ENCODE measurements around the gene KCNMA1.

KCNMA1 gene

GRCh38 chr10:77267703-77268675 is 369.6 kb downstream of the KCNMA1 start:
- H3K4me1 Mint-ChIP-seq (ENCODE audit: low read depth), result peaks cover 12% of the 10 kb centered on the region
- no peak overlapping the region for H3K27ac Mint-ChIP-seq
- H3K4me3 Mint-ChIP-seq, result no peak overlapping the region
- H3K9me3 Mint-ChIP-seq, result no peaks in the 10 kb centered on the region
- peaks cover 2% of the 10 kb centered on the region for H3K27me3 Mint-ChIP-seq (ENCODE audit: low read depth)
- no peaks in the 10 kb centered on the region for H3K36me3 Mint-ChIP-seq (ENCODE audit: low read depth)

- H3K4me1 Mint-ChIP-seq (ENCODE audit: low read depth), result peaks cover 12% of the 10 kb centered on the region
- H3K27me3 Mint-ChIP-seq (ENCODE audit: low read depth), result no peaks in the 10 kb centered on the region
- no peak overlapping the region for H3K27ac Mint-ChIP-seq
- no peak overlapping the region for H3K4me3 Mint-ChIP-seq
- no peaks in the 10 kb centered on the region for H3K9me3 Mint-ChIP-seq
- H3K36me3 Mint-ChIP-seq (ENCODE audit: low read depth), result no peaks in the 10 kb centered on the region
These were observed 371.4 kb downstream of the KCNMA1 start for GRCh38 chr10:77266242-77266641.

GRCh38 chr10:77264527-77264926 is 373.1 kb downstream of the KCNMA1 start:
- Mint-ChIP-seq H3K4me1 (ENCODE audit: low read depth) (peaks cover 12% of the 10 kb centered on the region), H3K4me3 (no peak overlapping the region), H3K9me3 (no peaks in the 10 kb centered on the region), H3K27ac (no peak overlapping the region), H3K36me3 (ENCODE audit: low read depth) (no peaks in the 10 kb centered on the region), H3K27me3 (ENCODE audit: low read depth) (no peaks in the 10 kb centered on the region)

DNA sequence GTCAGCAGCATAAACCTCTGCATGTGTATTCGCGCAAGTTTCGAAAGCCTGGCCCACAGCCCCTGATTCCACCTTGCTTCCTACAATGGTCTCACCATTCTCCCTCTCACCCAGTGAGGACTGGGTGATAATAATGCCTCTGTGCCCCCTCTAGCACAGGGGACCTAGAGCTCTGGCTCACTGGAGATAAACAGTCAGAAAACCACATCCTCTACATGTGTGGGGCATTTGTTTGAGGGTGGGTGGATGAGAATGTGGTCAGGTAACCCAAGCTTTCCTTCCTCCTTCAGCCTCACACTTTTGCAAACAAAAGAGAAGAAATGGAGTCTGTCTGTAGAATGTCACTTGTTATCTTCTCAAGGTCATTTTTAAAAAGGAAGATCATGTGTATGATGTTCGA is 373.5 kb downstream of the KCNMA1 start:
- H3K4me3 Mint-ChIP-seq, result no peak overlapping the region
- H3K4me1 Mint-ChIP-seq (ENCODE audit: low read depth), result peaks cover 12% of the 10 kb centered on the region
- H3K27ac Mint-ChIP-seq, result no peak overlapping the region
- no peaks in the 10 kb centered on the region for H3K27me3 Mint-ChIP-seq (ENCODE audit: low read depth)
- no peaks in the 10 kb centered on the region for H3K9me3 Mint-ChIP-seq
- no peaks in the 10 kb centered on the region for H3K36me3 Mint-ChIP-seq (ENCODE audit: low read depth)

DNA sequence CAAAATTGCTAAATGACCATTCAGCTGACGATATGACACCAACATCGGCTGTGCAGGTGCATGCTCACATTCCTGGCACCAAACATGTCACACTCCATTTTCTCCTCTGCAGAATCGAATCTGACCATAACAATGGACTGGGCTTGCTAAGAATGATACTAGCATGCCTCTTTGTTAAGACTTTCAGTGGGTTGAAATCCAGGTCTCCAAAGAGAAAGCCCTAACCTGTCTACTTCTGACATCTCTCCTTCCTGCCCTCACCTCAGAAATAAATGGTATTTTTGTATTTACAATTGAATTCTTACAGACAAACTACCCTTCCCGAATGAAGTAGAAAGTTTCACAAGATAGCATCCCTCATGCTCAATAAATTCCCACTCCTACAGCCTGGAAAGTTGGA is 373.9 kb downstream of the KCNMA1 start:
- no peaks in the 10 kb centered on the region for H3K9me3 Mint-ChIP-seq
- no peaks in the 10 kb centered on the region for H3K27me3 Mint-ChIP-seq (ENCODE audit: low read depth)
- H3K36me3 Mint-ChIP-seq (ENCODE audit: low read depth), result no peaks in the 10 kb centered on the region
- no peak overlapping the region for H3K27ac Mint-ChIP-seq
- H3K4me3 Mint-ChIP-seq, result no peak overlapping the region
- peaks cover 12% of the 10 kb centered on the region for H3K4me1 Mint-ChIP-seq (ENCODE audit: low read depth)

DNA sequence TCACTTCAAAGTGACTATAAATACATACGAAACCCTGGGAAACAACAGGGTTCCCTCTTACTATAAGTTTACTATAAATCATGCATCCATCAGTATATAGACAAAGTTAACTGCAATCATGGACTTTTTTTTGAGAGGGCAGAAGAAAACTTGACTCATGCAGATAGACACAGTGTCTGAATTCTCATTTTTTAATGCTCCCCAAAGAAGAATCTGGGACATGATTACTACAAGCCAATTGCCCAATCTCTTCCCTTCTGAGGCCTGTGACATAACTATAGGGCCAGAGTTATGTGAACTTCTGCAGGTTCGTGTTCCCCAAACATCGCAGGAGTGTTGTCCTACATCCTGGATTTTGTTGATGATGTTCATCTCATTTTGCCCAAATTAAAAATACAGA is 376.5 kb downstream of the KCNMA1 start:
- no peaks in the 10 kb centered on the region for H3K36me3 Mint-ChIP-seq (ENCODE audit: low read depth)
- H3K27me3 Mint-ChIP-seq (ENCODE audit: low read depth), result no peaks in the 10 kb centered on the region
- peaks cover 12% of the 10 kb centered on the region for H3K4me1 Mint-ChIP-seq (ENCODE audit: low read depth)
- no peaks in the 10 kb centered on the region for H3K9me3 Mint-ChIP-seq
- H3K27ac Mint-ChIP-seq, result no peak overlapping the region
- no peak overlapping the region for H3K4me3 Mint-ChIP-seq

DNA sequence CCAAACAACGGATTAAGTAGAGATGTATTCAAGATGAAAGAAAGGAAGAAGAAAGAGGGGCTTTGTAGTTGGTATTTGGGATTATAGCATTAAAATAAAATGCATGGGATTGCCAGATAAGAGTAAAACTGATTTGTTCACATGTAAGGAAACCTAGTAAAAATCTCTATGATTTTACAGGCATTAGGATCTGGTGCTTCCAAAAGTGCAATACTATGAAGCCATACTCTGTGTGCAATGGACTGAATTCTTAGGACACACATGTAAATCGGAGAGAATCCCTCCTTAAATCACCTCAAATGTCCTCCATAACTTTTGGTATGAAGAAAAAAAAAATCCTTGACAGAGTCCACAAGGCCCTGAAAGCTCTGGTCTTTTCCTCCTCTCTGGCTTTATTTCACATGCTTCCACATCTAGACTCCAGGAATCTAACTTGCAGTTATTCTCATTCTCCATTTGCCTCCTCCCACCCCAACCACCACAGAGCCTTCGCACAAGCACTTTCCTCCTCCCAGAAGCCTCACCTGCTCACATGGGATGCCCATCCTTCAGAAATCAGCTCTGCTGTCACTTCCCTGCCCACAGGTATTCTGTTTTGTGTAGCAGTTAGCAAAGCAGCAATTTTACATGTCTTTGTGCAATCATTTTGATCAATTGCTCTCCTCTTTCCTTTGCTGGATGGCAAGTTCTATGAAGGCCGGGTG is 378.3 kb downstream of the KCNMA1 start:
- no peak overlapping the region for H3K27ac Mint-ChIP-seq
- no peaks in the 10 kb centered on the region for H3K9me3 Mint-ChIP-seq
- no peak overlapping the region for H3K4me3 Mint-ChIP-seq
- H3K27me3 Mint-ChIP-seq (ENCODE audit: low read depth), result no peaks in the 10 kb centered on the region
- no peaks in the 10 kb centered on the region for H3K36me3 Mint-ChIP-seq (ENCODE audit: low read depth)
- peaks cover 7% of the 10 kb centered on the region for H3K4me1 Mint-ChIP-seq (ENCODE audit: low read depth)

DNA sequence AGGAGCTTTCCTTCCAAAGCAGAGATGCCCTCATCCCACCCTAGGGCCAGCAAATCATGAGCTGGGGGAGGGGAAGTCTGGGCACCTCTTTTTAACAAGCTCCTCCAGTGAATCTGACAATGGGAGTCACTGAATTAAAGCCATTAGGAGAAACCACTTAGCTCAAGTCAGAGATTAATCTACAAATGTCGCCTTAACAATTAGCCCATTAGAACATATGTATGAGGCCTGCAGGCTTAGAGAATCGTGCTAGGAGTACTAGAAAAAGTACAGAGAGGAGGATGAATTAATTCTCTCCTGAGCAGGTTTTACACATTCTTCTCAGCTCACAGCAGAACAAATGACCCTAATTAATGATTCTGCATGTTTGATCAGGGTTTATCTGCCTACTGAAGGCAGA is 381.3 kb downstream of the KCNMA1 start:
- H3K4me1 Mint-ChIP-seq (ENCODE audit: low read depth), result no peaks in the 10 kb centered on the region

DNA sequence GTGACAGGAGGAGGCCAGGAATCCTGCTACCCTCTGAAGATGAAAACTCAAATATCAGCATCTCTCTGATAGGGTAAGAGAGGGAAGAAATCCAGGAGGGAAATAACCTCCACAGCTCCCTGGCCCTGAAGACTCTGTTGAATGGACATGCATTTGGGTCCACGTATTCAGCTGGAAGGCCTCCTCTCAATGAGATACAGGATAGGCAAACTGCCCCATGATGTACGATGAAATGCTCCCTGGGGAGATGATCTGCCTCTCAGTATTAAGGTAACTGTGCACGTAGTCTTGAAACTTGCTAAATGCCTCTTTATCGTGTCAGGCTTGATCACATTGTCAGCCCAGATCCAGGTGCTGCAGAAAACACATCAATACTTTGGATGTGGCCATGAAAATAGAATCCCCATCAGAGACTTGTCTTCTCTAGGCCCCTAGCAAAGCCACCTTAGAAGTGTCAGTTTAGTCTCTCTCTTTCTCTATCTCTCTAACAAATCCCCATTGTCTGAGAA is 384.0 kb downstream of the KCNMA1 start:
- H3K4me1 Mint-ChIP-seq (ENCODE audit: low read depth), result no peaks in the 10 kb centered on the region
- no peaks in the 10 kb centered on the region for H3K36me3 Mint-ChIP-seq (ENCODE audit: low read depth)
- no peaks in the 10 kb centered on the region for H3K27me3 Mint-ChIP-seq (ENCODE audit: low read depth)
- no peak overlapping the region for H3K27ac Mint-ChIP-seq
- no peak overlapping the region for H3K4me3 Mint-ChIP-seq
- no peaks in the 10 kb centered on the region for H3K9me3 Mint-ChIP-seq

More for the DNA sequence above, 381.3 kb downstream of the KCNMA1 start:
- Mint-ChIP-seq H3K4me3 (no peak overlapping the region), H3K27ac (no peak overlapping the region), H3K36me3 (ENCODE audit: low read depth) (no peaks in the 10 kb centered on the region), H3K27me3 (ENCODE audit: low read depth) (no peaks in the 10 kb centered on the region), H3K9me3 (no peaks in the 10 kb centered on the region)

- H3K4me1 Mint-ChIP-seq (ENCODE audit: low read depth), result no peaks in the 10 kb centered on the region
- H3K27me3 Mint-ChIP-seq (ENCODE audit: low read depth), result no peaks in the 10 kb centered on the region
- no peak overlapping the region for H3K4me3 Mint-ChIP-seq
- no peaks in the 10 kb centered on the region for H3K9me3 Mint-ChIP-seq
- H3K36me3 Mint-ChIP-seq (ENCODE audit: low read depth), result no peaks in the 10 kb centered on the region
- H3K27ac Mint-ChIP-seq, result no peak overlapping the region
These were observed 384.5 kb downstream of the KCNMA1 start for GRCh38 chr10:77253147-77253545.

- Mint-ChIP-seq H3K27ac (no peak overlapping the region), H3K4me1 (ENCODE audit: low read depth) (no peaks in the 10 kb centered on the region), H3K27me3 (ENCODE audit: low read depth) (no peaks in the 10 kb centered on the region), H3K36me3 (ENCODE audit: low read depth) (no peaks in the 10 kb centered on the region), H3K4me3 (no peak overlapping the region), H3K9me3 (no peaks in the 10 kb centered on the region)
These were observed 385.0 kb downstream of the KCNMA1 start for GRCh38 chr10:77252380-77253146.

GRCh38 chr10:77251297-77252013 is 386.2 kb downstream of the KCNMA1 start:
- H3K27ac Mint-ChIP-seq, result no peak overlapping the region
- no peaks in the 10 kb centered on the region for H3K4me1 Mint-ChIP-seq (ENCODE audit: low read depth)
- no peaks in the 10 kb centered on the region for H3K9me3 Mint-ChIP-seq
- no peaks in the 10 kb centered on the region for H3K27me3 Mint-ChIP-seq (ENCODE audit: low read depth)
- no peaks in the 10 kb centered on the region for H3K36me3 Mint-ChIP-seq (ENCODE audit: low read depth)
- H3K4me3 Mint-ChIP-seq, result no peak overlapping the region

- Mint-ChIP-seq H3K27me3 (ENCODE audit: low read depth) (no peaks in the 10 kb centered on the region), H3K27ac (no peak overlapping the region), H3K9me3 (no peaks in the 10 kb centered on the region), H3K36me3 (ENCODE audit: low read depth) (no peaks in the 10 kb centered on the region), H3K4me1 (ENCODE audit: low read depth) (no peaks in the 10 kb centered on the region), H3K4me3 (no peak overlapping the region)
These were observed 387.6 kb downstream of the KCNMA1 start for GRCh38 chr10:77249901-77250459.

Measured in T-helper 1 cell treated with Interleukin-12 subunit alpha and Interleukin-12 subunit beta and Interleukin-4 antibody, amounts not matched to agents 30 μg/mL and 1 μg/mL, for 36 hours (primary cell).